GM12878 (cell line): Measurements from ENCODE around the gene EIF5A. TPM values are rescaled to one million over a fixed set of nuclear protein-coding genes. Genes with fewer than 3 reads are reported as not detected.
A peak's percentile ranks its signal among the peaks of the same experiment; 100 is the strongest.
"Not testable (repeated sequence)": the region's sequence is repeated elsewhere in the genome, so short reads cannot be mapped to it uniquely, and the experiment has no call there.

Source experiments
- ATAC-seq: fragments of 200-7000 bp; cut with Tn5 transposase; 3 replicates; pipeline ENCODE4 v1.9.1; 2020; ENCODE audit warnings: mild to moderate bottlenecking, moderate library complexity
- BruUV-seq: library from RNA; stranded (reverse); fragments of 400-500 nt; replicated peaks from 2 replicates; lab custom pipeline; 2021; lab: Mats Ljungman, UMichigan
- CTCF ChIA-PET: fragments of 300-600 bp; sonication (Branson Sonifier 250); formaldehyde crosslinking; extraction: SDS; loops from one replicate; lab custom pipeline; 2021; ENCODE audit warnings: inconsistent platforms; lab: Yijun Ruan, JAX
- POLR2A ChIA-PET: fragments of 350-600 bp; formaldehyde crosslinking; extraction: SDS; loops from one replicate; lab custom pipeline; 2021; ENCODE audit warnings: inconsistent platforms; lab: Charles Lee
- RAD21 ChIA-PET: fragments of 300-600 bp; sonication (Branson Sonifier 250); formaldehyde crosslinking; loops from one replicate; lab custom pipeline; 2023; ENCODE audit warnings: antibody characterized with exemption; ENCODE audit not compliant: unreplicated experiment; lab: Charles Lee
- SMC1A ChIA-PET: fragments of 300-600 bp; sonication (Branson Sonifier 250); formaldehyde crosslinking; loops from one replicate; lab custom pipeline; 2023; ENCODE audit not compliant: unreplicated experiment, uncharacterized antibody; lab: Charles Lee
- DNase-seq: peaks from one replicate; pipeline ENCODE4 v3.0.0-alpha.2; 2011; ENCODE audit warnings: low read depth, low spot score
- FAIRE-seq: peaks from 3 replicates; lab custom pipeline; 2011; peaks lifted over from hg19 to GRCh38; lab: Jason Lieb, UNC
- H2AFZ ChIP-seq: 2 replicates; pipeline ENCODE4 v1.6.0; 2011; ENCODE audit warnings: low read depth, low read length, control low read depth; ENCODE audit not compliant: control insufficient read depth
- H3K27ac ChIP-seq: 2 replicates; pipeline ENCODE4 v1.5.1; 2011; ENCODE audit warnings: control low read depth; ENCODE audit not compliant: control insufficient read depth, insufficient read depth
- H3K27me3 ChIP-seq, 2 experiments: replicated peaks in 1 of 2; 2 replicates each; pipeline versions ENCODE4 v1.6.0 to v1.6.1; 2011; ENCODE audit warnings: low read length in 1 of 2; ENCODE audit not compliant: control insufficient read depth in 2 of 2, insufficient read depth in 2 of 2
- H3K36me3 ChIP-seq, 2 experiments: 2 replicates each; pipeline ENCODE4 v1.5.1; 2011; ENCODE audit warnings: low read length in 1 of 2; ENCODE audit not compliant: control insufficient read depth in 2 of 2, insufficient read depth in 2 of 2
- H3K4me1 ChIP-seq: 2 replicates; pipeline ENCODE4 v1.6.1; 2011; ENCODE audit warnings: mild to moderate bottlenecking, low read length, moderate library complexity, mixed read lengths; ENCODE audit not compliant: control insufficient read depth, insufficient read depth
- H3K4me2 ChIP-seq: 2 replicates; pipeline ENCODE4 v1.6.0; 2011; ENCODE audit warnings: control low read depth; ENCODE audit not compliant: control insufficient read depth, insufficient read depth
- H3K4me3 ChIP-seq: fragments of 200-600 bp; sonication (generic); 2 replicates; pipeline ENCODE4 v1.5.1; 2016
- H3K79me2 ChIP-seq: 2 replicates; pipeline ENCODE4 v1.6.0; 2011; ENCODE audit warnings: low read length; ENCODE audit not compliant: control insufficient read depth, insufficient read depth
- H3K9ac ChIP-seq: 2 replicates; pipeline ENCODE4 v1.8.0; 2011; ENCODE audit warnings: low read length, control low read depth, mixed read lengths; ENCODE audit not compliant: control insufficient read depth, insufficient read depth
- H3K9me3 ChIP-seq: replicated peaks from 3 replicates; pipeline ENCODE4 v1.5.1; 2011; ENCODE audit warnings: mild to moderate bottlenecking, low read length; ENCODE audit not compliant: control insufficient read depth, insufficient read depth
- H4K20me1 ChIP-seq: 2 replicates; pipeline ENCODE4 v1.6.0; 2011; ENCODE audit not compliant: control insufficient read depth, insufficient read depth
- ATF3 ChIP-seq: IDR thresholded peaks from 2 replicates; pipeline ENCODE4 v1.6.1; 2011; ENCODE audit warnings: low read depth, mild to moderate bottlenecking, low read length, moderate library complexity, borderline replicate concordance; ENCODE audit errors: extremely low read depth
- CBX3 ChIP-seq: fragments of 200-600 bp; sonication (generic); IDR thresholded peaks from 2 replicates; pipeline ENCODE4 v1.6.1; 2016; ENCODE audit warnings: low read depth, borderline replicate concordance
- FOS ChIP-seq: IDR thresholded peaks from 3 replicates; pipeline ENCODE4 v1.6.1; 2011; ENCODE audit warnings: borderline replicate concordance; ENCODE audit not compliant: insufficient read length; ENCODE audit errors: extremely low read depth
- FOXM1 ChIP-seq: IDR thresholded peaks from 2 replicates; pipeline ENCODE4 v1.6.1; 2012; ENCODE audit warnings: low read depth, mild to moderate bottlenecking, inconsistent platforms, low read length, moderate library complexity
- HDAC6 ChIP-seq: fragments of 200-600 bp; sonication (generic); IDR thresholded peaks from one replicate; pipeline ENCODE4 v1.8.0; 2017; ENCODE audit warnings: antibody characterized with exemption; ENCODE audit not compliant: unreplicated experiment
- KAT2A ChIP-seq: conservative IDR thresholded peaks from 2 replicates; pipeline ENCODE4 v1.6.1; 2011; ENCODE audit warnings: low read depth, low read length; ENCODE audit not compliant: control insufficient read depth
- MEF2A ChIP-seq: IDR thresholded peaks from 2 replicates; pipeline ENCODE4 v1.6.1; 2011; ENCODE audit warnings: low read depth, mild to moderate bottlenecking, low read length, moderate library complexity; ENCODE audit not compliant: insufficient read depth
- MTA2 ChIP-seq: fragments of 450-650 bp; IDR thresholded peaks from 2 replicates; pipeline ENCODE4 v1.6.1; 2016; ENCODE audit warnings: low read depth, mild to moderate bottlenecking, moderate library complexity
- MTA3 ChIP-seq: IDR thresholded peaks from 2 replicates; pipeline ENCODE4 v1.6.1; 2012; ENCODE audit warnings: low read length, inconsistent platforms, borderline replicate concordance
- NFIC ChIP-seq: IDR thresholded peaks from 2 replicates; pipeline ENCODE4 v1.6.1; 2012; ENCODE audit warnings: low read depth, mild to moderate bottlenecking, inconsistent platforms, low read length, moderate library complexity
- PAX5 ChIP-seq: IDR thresholded peaks from 2 replicates; pipeline ENCODE4 v1.6.1; 2011; ENCODE audit warnings: low read depth, low read length, borderline replicate concordance
- RELA ChIP-seq: fragments of 450-650 bp; IDR thresholded peaks from 2 replicates; pipeline ENCODE4 v1.8.0; 2014; ENCODE audit warnings: borderline replicate concordance; ENCODE audit not compliant: partially characterized antibody
- SPI1 ChIP-seq: IDR thresholded peaks from 2 replicates; pipeline ENCODE4 v1.6.1; 2011; ENCODE audit warnings: low read depth, mild to moderate bottlenecking, low read length, moderate library complexity, borderline replicate concordance; ENCODE audit not compliant: insufficient read depth
- WRNIP1 ChIP-seq: IDR thresholded peaks from 2 replicates; pipeline ENCODE4 v1.6.1; 2011; ENCODE audit warnings: low read depth, low read length, improper control_type of control experiment, borderline replicate concordance
- ZBTB33 ChIP-seq: fragments of 450-650 bp; IDR thresholded peaks from 2 replicates; pipeline ENCODE4 v1.6.1; 2017; ENCODE audit warnings: mild to moderate bottlenecking
- WGBS: methylation state at CpG from one replicate; pipeline ENCODE4 v1.1.6; 2016; ENCODE audit warnings: low lambda C conversion rate; ENCODE audit not compliant: insufficient replicate concordance, insufficient coverage; ENCODE audit errors: missing lambda C conversion rate; 5-methylcytosine and 5-hydroxymethylcytosine counted together
- in situ Hi-C: fragments of 300-500 bp; cut with MboI; formaldehyde crosslinking; loops from 9 replicates; pipeline ENCODE4 v1.14.3; 2018; ENCODE audit warnings: mixed read lengths
- intact Hi-C: fragments of 100-400 bp; cut with micrococcal nuclease; formaldehyde crosslinking; loops from one replicate; pipeline ENCODE4 v1.14.2; 2022; ENCODE audit not compliant: unreplicated experiment
- polyA plus RNA-seq, 11 experiments: library from polyadenylated mRNA; depleted of rRNA in 4 of 11; unstranded in 6 of 11; stranded (reverse) in 5 of 11; fragments of >200 nt; fragmentation: Nextera tagmentation in 4 of 11; fragmentation: Illumina TruSeq in 1 of 11; extraction: Ambion mirVana in 4 of 11; extraction: Trizol in 1 of 11; gene quantifications; 1 replicate in 1 of 11; 2 replicates in 10 of 11; pipeline versions ENCODE4 v1.2.1 to v1.2.3, GENCODE V29; 2011 to 2016; ENCODE audit warnings: inconsistent platforms in 2 of 11, missing spikeins in 2 of 11, low read depth in 1 of 11
- total RNA-seq, 4 experiments: library from RNA; depleted of rRNA in 3 of 4; stranded (reverse); fragments of >200 nt in 3 of 4; fragmentation: Illumina TruSeq in 1 of 4; extraction: Trizol in 1 of 4; gene quantifications; 2 replicates each; pipeline versions ENCODE4 v1.2.1 to v1.2.3, GENCODE V29; 2013 to 2021

The EIF5A gene
- total and polyA plus RNA-seq, 10 of the 15 experiments (the other 5 are each of a cell fraction or from before 2014, with no cell fraction given) = 26.5 to 1,792 (median 944) TPM

GRCh38 chr17:7336240-7337175 lies 29.1 kb downstream of the EIF5A start, which contains the start of gene ACAP1 (continued):
- TF ChIP-seq FOXM1 = no peak
- no peak for TF ChIP-seq NFIC
- no peak for TF ChIP-seq MTA2
- TF ChIP-seq PAX5 = no peak
- TF ChIP-seq ATF3 = no peak
- no peak for TF ChIP-seq CBX3
- no peak for TF ChIP-seq ZBTB33
- TF ChIP-seq RELA = no peak
- no peak for TF ChIP-seq WRNIP1
- 0 out of 2 replicates have a peak, but pooled peaks have one; percentile 8 for TF ChIP-seq MEF2A
- TF ChIP-seq MTA3 = no peak; the same call in 1 of the 2 replicates
- no peak for TF ChIP-seq KAT2A
- TF ChIP-seq HDAC6 = no peak
- no peak for TF ChIP-seq FOS
- no peak for TF ChIP-seq SPI1

- in situ Hi-C loops, H4K20me1 ChIP-seq, DNase-seq, H3K27me3 ChIP-seq, H3K9me3 ChIP-seq, BruUV-seq, FAIRE-seq, intact Hi-C loops, H2AFZ ChIP-seq: not testable (repeated sequence)
- Histone ChIP-seq H3K27ac (peak overlapping the region; percentile 99), H3K4me1 (peaks cover 17% of the 10 kb centered on the region), H3K9ac (peak overlapping the region; percentile 99), H3K4me3 (peak overlapping the region; percentile 96), H3K4me2 (peak overlapping the region; percentile 97), H3K79me2 (peaks cover 30% of the 10 kb centered on the region), H3K36me3 (peaks cover 7 to 29% of the 10 kb centered on the region in 2 experiments)
- ChIA-PET CTCF (interaction anchor here (0.9 to 3.8 kb wide), 13 partner anchors 8 to 350 kb away, joined by 3 to 46 read pairs (median 10); partner anchors contain the start of genes NEURL4, SENP3, TMEM102 and TP53), RAD21 (interaction anchor here (0.7 to 5.2 kb wide), 9 partner anchors 9 to 349 kb away, joined by 3 to 45 read pairs (median 8); partner anchors contain the start of genes KCTD11, NEURL4, TMEM102 and TMEM256), POLR2A (interaction anchor here (0.7 to 3.9 kb wide), 13 partner anchors 8 to 246 kb away, joined by 3 to 52 read pairs (median 10); partner anchors contain the start of genes ACADVL, DLG4, GPS2 and KCTD11), SMC1A (interaction anchor here (1.0 to 4.5 kb wide), 9 partner anchors 8 to 117 kb away, joined by 3 to 33 read pairs (median 6); partner anchors contain the start of genes GABARAP, NEURL4 and TMEM95)
- ATAC-seq = peak; percentile 5; the same call in 2 of the 3 replicates
- 5% methylated on average over 7 of the region's 7 CpGs for WGBS
Observed at GRCh38 chr17:7337600-7337999, 30.2 kb downstream of the EIF5A start.
